ENCODE data around the gene OSBPL3. TPM values are rescaled to one million over a fixed set of nuclear protein-coding genes. Genes with fewer than 3 reads are reported as not detected.

Gene OSBPL3
- total RNA-seq, 6 experiments from 2014 or later: 49.7 to 68.8 (median 63.2) TPM

DNA sequence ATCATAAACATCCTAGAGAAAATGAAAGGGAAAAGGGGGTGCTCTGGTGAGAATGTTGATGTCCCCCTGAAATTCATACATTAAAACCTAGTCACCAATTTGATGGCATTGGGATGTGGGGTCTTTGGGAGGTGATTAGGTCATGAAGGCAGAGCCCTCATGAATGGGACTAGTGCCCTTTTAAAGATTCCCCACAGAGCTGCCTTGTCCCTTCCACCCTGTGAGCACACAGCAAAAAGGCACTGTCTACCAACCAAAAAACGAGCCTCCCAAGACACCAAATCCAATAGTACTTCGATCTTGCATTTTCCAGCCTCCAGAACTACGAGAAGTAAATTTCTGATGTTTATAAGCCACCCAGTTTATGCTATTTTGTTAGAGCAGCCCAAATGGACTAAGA lies 47.6 kb downstream of the OSBPL3 start:
- TF ChIP-seq, protein P1, sequence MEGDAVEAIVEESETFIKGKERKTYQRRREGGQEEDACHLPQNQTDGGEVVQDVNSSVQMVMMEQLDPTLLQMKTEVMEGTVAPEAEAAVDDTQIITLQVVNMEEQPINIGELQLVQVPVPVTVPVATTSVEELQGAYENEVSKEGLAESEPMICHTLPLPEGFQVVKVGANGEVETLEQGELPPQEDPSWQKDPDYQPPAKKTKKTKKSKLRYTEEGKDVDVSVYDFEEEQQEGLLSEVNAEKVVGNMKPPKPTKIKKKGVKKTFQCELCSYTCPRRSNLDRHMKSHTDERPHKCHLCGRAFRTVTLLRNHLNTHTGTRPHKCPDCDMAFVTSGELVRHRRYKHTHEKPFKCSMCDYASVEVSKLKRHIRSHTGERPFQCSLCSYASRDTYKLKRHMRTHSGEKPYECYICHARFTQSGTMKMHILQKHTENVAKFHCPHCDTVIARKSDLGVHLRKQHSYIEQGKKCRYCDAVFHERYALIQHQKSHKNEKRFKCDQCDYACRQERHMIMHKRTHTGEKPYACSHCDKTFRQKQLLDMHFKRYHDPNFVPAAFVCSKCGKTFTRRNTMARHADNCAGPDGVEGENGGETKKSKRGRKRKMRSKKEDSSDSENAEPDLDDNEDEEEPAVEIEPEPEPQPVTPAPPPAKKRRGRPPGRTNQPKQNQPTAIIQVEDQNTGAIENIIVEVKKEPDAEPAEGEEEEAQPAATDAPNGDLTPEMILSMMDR (IDR thresholded peaks at IDR 0.05): no peak
- Mint-ChIP-seq H3K4me3 (no peak overlapping the region), H3K27me3 (ENCODE audit: insufficient read depth) (no peaks in the 10 kb centered on the region), H3K36me3 (ENCODE audit: low read depth) (peaks cover 50% of the 10 kb centered on the region), H3K4me1 (ENCODE audit: low read depth) (peaks cover 98% of the 10 kb centered on the region), H3K9me3 (no peaks in the 10 kb centered on the region), H3K27ac (no peak overlapping the region)
- no peak for DNase-seq

DNA sequence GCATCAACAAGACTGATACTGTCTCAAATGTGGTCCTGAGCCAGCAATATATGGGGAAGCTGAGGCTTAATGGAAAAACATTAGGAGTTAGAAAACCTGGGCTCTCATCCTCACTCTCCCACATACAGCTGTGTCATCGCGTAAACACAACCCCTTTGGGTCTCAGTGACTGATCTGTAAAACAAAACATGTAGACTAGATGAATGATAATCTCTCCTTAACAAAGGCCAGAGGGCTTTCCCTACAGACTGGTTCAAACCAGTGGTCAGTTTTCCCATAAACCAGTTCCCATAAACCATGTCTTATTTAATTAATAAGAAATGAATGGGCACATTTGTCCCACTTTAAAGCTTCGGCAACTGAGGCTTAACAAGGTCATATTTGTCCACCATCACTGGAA lies 48.1 kb downstream of the OSBPL3 start:
- H3K36me3 Mint-ChIP-seq (ENCODE audit: low read depth): peaks cover 49% of the 10 kb centered on the region
- TF ChIP-seq, protein P1 (IDR thresholded peaks at IDR 0.05): no peak
- no peak for DNase-seq
- no peak overlapping the region for H3K4me3 Mint-ChIP-seq
- no peaks in the 10 kb centered on the region for H3K9me3 Mint-ChIP-seq
- H3K27ac Mint-ChIP-seq: no peak overlapping the region
- peaks cover 100% of the 10 kb centered on the region for H3K4me1 Mint-ChIP-seq (ENCODE audit: low read depth)
- H3K27me3 Mint-ChIP-seq (ENCODE audit: insufficient read depth): no peaks in the 10 kb centered on the region

DNA sequence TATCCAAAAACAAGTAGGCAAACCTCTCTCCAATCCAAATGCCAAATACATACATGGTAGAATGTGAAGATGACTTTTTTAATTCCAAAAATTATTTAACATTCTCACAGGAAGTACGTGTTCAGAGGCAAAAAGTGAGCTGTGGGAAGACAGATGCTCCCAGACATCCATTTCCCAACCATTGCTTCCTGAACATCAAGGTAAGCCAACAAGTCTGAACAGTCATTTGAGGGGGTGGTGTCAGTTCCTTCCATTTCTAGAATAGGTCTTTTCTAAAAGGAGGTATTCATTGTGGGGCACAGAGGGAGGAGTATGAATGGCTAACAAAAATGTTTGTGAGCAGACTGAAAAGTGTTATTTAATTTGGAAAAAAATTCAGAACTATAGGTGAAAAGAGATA lies 49.1 kb downstream of the OSBPL3 start:
- Mint-ChIP-seq H3K4me1 (ENCODE audit: low read depth) (peaks cover 100% of the 10 kb centered on the region), H3K36me3 (ENCODE audit: low read depth) (peaks cover 43% of the 10 kb centered on the region), H3K27me3 (ENCODE audit: insufficient read depth) (no peaks in the 10 kb centered on the region), H3K4me3 (no peak overlapping the region), H3K27ac (no peak overlapping the region; the same call in 1 of the 2 replicates), H3K9me3 (no peaks in the 10 kb centered on the region)
- TF ChIP-seq, protein P1 (IDR thresholded peaks at IDR 0.05): no peak
- no peak for DNase-seq

DNA sequence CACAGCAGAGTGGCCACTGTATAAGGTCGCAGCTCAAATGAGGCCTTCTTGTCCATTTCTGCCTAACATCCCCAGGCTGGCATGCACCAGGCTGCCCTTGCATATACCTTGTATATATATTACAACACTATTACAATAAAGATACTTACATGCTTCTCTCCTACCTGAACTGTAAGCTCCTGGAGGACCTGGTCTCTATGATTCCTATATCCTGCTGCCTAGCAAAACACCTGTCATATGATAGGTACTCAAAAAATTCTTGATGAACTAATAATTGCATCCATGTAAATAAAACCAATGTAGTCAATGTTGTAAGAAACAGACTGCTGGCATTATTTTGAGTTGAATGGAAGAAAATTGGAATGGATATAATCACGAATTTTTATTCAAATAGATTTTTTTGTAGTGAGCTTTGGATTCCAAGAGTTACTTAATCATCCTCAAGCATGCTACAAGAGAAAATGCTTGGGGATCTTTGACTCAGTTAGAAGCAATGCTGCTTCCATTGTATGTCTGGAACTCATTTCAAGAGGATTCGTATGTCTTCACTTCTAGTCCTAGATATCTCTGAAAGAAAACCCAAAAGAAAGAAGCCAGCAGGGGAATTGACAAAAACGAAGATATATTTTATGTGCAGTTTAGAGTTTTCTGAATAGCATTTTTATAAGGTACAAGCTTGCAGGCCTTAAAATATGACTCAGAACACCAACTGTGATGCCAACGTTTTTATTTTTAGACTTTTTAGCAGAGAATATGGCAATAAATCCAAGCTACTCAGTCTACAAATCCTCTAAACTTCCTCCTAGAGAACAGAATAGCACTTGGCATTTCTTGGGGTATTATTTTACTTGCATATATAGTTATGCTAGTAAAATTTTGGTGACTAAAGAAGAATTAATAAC lies 53.1 kb downstream of the OSBPL3 start:
- TF ChIP-seq, protein P1 (IDR thresholded peaks at IDR 0.05): no peak
- Mint-ChIP-seq H3K36me3 (ENCODE audit: low read depth) (peaks cover 31% of the 10 kb centered on the region), H3K9me3 (no peaks in the 10 kb centered on the region), H3K4me3 (peak overlapping the region; percentile 58), H3K27me3 (ENCODE audit: insufficient read depth) (no peaks in the 10 kb centered on the region; the same call in 1 of the 2 replicates), H3K27ac (peak overlapping the region; percentile 74), H3K4me1 (ENCODE audit: low read depth) (peaks cover 100% of the 10 kb centered on the region)
- DNase-seq: peak; percentile 78

DNA sequence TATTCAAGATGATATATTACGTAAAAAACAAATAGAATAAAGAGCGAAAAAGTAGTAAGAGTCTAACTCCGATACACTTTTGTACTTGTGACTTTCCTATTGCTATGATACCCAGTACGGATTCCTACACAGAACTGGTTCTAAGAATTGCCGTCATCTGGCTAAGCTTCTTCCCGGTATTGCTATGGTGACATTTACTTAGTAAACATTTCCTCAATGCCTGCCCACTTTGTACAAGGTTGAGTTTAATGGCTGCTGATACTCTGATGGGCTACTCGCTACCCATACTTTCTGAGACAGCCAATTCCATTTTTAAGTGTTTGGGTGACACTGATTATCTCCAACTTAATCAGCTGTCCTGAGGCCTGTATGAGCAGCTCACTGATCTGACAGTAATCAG lies 55.6 kb downstream of the OSBPL3 start:
- H3K27me3 Mint-ChIP-seq (ENCODE audit: insufficient read depth): no peaks in the 10 kb centered on the region; the same call in none of the 2 replicates
- no peak overlapping the region for H3K4me3 Mint-ChIP-seq
- peaks cover 99% of the 10 kb centered on the region for H3K4me1 Mint-ChIP-seq (ENCODE audit: low read depth)
- H3K9me3 Mint-ChIP-seq: no peaks in the 10 kb centered on the region
- no peak for DNase-seq
- H3K36me3 Mint-ChIP-seq (ENCODE audit: low read depth): peaks cover 7% of the 10 kb centered on the region
- no peak overlapping the region; the same call in 1 of the 2 replicates for H3K27ac Mint-ChIP-seq
- TF ChIP-seq, protein P1 (IDR thresholded peaks at IDR 0.05): no peak
